ENCODE results near the gene GIMAP8. TPM values are rescaled to one million over a fixed set of nuclear protein-coding genes. Genes with fewer than 3 reads are reported as not detected.
A peak's percentile ranks its signal among the peaks of the same experiment; 100 is the strongest.

GIMAP8 gene
- total RNA-seq, 4 donors from 2014 or later = 7.1 to 18.5 (median 15.4) TPM

GRCh38 chr7:150468241-150468640 lies 17.8 kb downstream of the GIMAP8 start:
- Histone ChIP-seq H3K27ac (replicated peaks in 1 of 4) (peak overlapping the region in 1 of 4 donors; percentile 6), H3K9me3 (peaks cover 0 to 8% (median 5%) of the 10 kb centered on the region in 4 donors), H3K36me3 (peaks cover 0 to 54% (median 4%) of the 10 kb centered on the region in 4 donors), H3K4me3 (peak overlapping the region; percentile 20 to 46 (median 35)), H3K4me1 (peaks cover 0 to 9% (median 4%) of the 10 kb centered on the region in 4 donors), H3K27me3 (peaks cover 0 to 5% (median 0%) of the 10 kb centered on the region in 4 donors)
- TF ChIP-seq POLR2AphosphoS5 (IDR thresholded peaks at IDR 0.05) (no peak), EP300 (IDR thresholded peaks at IDR 0.05) (no peak), POLR2A (IDR thresholded peaks at IDR 0.05; ENCODE audit: low read depth) (no peak), CTCF (IDR thresholded peaks at IDR 0.05) (no peak)
- 92% methylated on average over 3 of the region's 3 CpGs for WGBS
- DNase-seq (ENCODE audit: extremely low spot score) = no peak
- intact Hi-C loops (cut with DNase I) = no loop called here

GRCh38 chr7:150471886-150472285 lies 21.5 kb downstream of the GIMAP8 start:
- H3K4me3 ChIP-seq = no peak overlapping the region
- intact Hi-C loops (cut with DNase I) = no loop called here
- peaks cover 0 to 7% (median 0%) of the 10 kb centered on the region in 4 donors for H3K4me1 ChIP-seq
- 59% methylated on average over 5 of the region's 5 CpGs for WGBS
- no peak overlapping the region for H3K27ac ChIP-seq (replicated peaks in 1 of 4)
- H3K36me3 ChIP-seq = peaks cover 0 to 84% (median 4%) of the 10 kb centered on the region in 4 donors
- TF ChIP-seq EP300 (IDR thresholded peaks at IDR 0.05) (no peak), POLR2A (IDR thresholded peaks at IDR 0.05; ENCODE audit: low read depth) (no peak), POLR2AphosphoS5 (IDR thresholded peaks at IDR 0.05) (no peak), CTCF (IDR thresholded peaks at IDR 0.05) (no peak)
- H3K9me3 ChIP-seq = no peaks in the 10 kb centered on the region
- H3K27me3 ChIP-seq = peaks cover 0 to 11% (median 0%) of the 10 kb centered on the region in 4 donors
- DNase-seq (ENCODE audit: extremely low spot score) = no peak

GRCh38 chr7:150473902-150474301 lies 23.5 kb downstream of the GIMAP8 start:
- Histone ChIP-seq H3K4me1 (peaks cover 0 to 7% (median 0%) of the 10 kb centered on the region in 4 donors), H3K4me3 (no peak overlapping the region), H3K27me3 (peaks cover 0 to 6% (median 0%) of the 10 kb centered on the region in 4 donors), H3K27ac (replicated peaks in 1 of 4) (no peak overlapping the region), H3K9me3 (no peaks in the 10 kb centered on the region), H3K36me3 (peaks cover 0 to 77% (median 12%) of the 10 kb centered on the region in 4 donors)
- intact Hi-C loops (cut with DNase I) = no loop called here
- DNase-seq (ENCODE audit: extremely low spot score) = no peak
- TF ChIP-seq CTCF (IDR thresholded peaks at IDR 0.05) (no peak), EP300 (IDR thresholded peaks at IDR 0.05) (no peak), POLR2AphosphoS5 (IDR thresholded peaks at IDR 0.05) (no peak), POLR2A (IDR thresholded peaks at IDR 0.05; ENCODE audit: low read depth) (no peak)
- WGBS = 77% methylated on average over 7 of the region's 7 CpGs

- no peak for TF ChIP-seq EP300 (IDR thresholded peaks at IDR 0.05)
- no peak for TF ChIP-seq POLR2A (IDR thresholded peaks at IDR 0.05; ENCODE audit: low read depth)
- no peak for TF ChIP-seq CTCF (IDR thresholded peaks at IDR 0.05)
- TF ChIP-seq POLR2AphosphoS5 (IDR thresholded peaks at IDR 0.05) = no peak
- H3K4me3 ChIP-seq = no peak overlapping the region
- no peak for DNase-seq (ENCODE audit: extremely low spot score)
- peaks cover 0 to 8% (median 6%) of the 10 kb centered on the region in 4 donors for H3K4me1 ChIP-seq
- H3K27me3 ChIP-seq = peaks cover 0 to 6% (median 0%) of the 10 kb centered on the region in 4 donors
- peaks cover 0 to 73% (median 9%) of the 10 kb centered on the region in 4 donors for H3K36me3 ChIP-seq
- intact Hi-C loops (cut with DNase I) = no loop called here
- no peak overlapping the region for H3K27ac ChIP-seq (replicated peaks in 1 of 4)
- H3K9me3 ChIP-seq = no peaks in the 10 kb centered on the region
- WGBS = 92% methylated on average over 3 of the region's 3 CpGs
Observed at GRCh38 chr7:150476285-150476684, 25.9 kb downstream of the GIMAP8 start.

Data from esophagus muscularis mucosa (tissue), 4 donors.